ENCODE measurements around the gene TNFAIP8L3.

The TNFAIP8L3 gene

GRCh38 chr15:51117270-51117669, 22.6 kb upstream of the TNFAIP8L3 start:
- H3K4me3 ChIP-seq (ENCODE audit: low read depth, low read length) = no peak overlapping the region
- in situ Hi-C loops (cut with HindIII; ENCODE audit: low sequenced_read_pairs) = no loop called here
- TF ChIP-seq, protein P1, sequence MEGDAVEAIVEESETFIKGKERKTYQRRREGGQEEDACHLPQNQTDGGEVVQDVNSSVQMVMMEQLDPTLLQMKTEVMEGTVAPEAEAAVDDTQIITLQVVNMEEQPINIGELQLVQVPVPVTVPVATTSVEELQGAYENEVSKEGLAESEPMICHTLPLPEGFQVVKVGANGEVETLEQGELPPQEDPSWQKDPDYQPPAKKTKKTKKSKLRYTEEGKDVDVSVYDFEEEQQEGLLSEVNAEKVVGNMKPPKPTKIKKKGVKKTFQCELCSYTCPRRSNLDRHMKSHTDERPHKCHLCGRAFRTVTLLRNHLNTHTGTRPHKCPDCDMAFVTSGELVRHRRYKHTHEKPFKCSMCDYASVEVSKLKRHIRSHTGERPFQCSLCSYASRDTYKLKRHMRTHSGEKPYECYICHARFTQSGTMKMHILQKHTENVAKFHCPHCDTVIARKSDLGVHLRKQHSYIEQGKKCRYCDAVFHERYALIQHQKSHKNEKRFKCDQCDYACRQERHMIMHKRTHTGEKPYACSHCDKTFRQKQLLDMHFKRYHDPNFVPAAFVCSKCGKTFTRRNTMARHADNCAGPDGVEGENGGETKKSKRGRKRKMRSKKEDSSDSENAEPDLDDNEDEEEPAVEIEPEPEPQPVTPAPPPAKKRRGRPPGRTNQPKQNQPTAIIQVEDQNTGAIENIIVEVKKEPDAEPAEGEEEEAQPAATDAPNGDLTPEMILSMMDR (IDR thresholded peaks at IDR 0.05; ENCODE audit: low read depth, low read length, missing control alignments) = no peak
- no peak for DNase-seq (ENCODE audit: low read depth)

- in situ Hi-C loops (cut with HindIII; ENCODE audit: low sequenced_read_pairs) = no loop called here
- TF ChIP-seq, protein P1 (IDR thresholded peaks at IDR 0.05; ENCODE audit: low read depth, low read length, missing control alignments) = no peak
- no peak overlapping the region for H3K4me3 ChIP-seq (ENCODE audit: low read depth, low read length)
- DNase-seq (ENCODE audit: low read depth) = peak; percentile 82
These were observed 19.9 kb upstream of the TNFAIP8L3 start for GRCh38 chr15:51114437-51115119.

DNA sequence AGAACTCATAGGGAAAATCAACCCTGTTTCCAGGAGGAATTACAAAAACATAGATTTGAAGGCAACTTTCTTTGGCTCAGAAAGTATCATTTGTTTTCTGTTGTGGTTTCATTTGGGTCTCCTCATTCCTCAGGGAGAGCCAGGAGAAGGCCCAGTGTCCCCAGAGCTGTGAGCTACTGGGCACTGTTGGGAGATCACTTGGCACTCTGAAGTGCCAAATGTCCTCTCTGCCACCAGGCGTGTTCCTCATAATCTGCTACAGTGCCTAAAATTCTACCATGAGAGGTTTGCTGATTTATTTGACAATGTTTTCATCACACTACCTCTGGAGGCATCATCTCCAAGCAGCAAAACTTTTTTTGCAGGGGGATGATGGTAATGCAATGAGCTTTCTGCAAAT, 17.4 kb upstream of the TNFAIP8L3 start:
- TF ChIP-seq, protein P1 (IDR thresholded peaks at IDR 0.05; ENCODE audit: low read depth, low read length, missing control alignments) = no peak
- H3K4me3 ChIP-seq (ENCODE audit: low read depth, low read length) = no peak overlapping the region
- no peak for DNase-seq (ENCODE audit: low read depth)
- in situ Hi-C loops (cut with HindIII; ENCODE audit: low sequenced_read_pairs) = no loop called here

DNA sequence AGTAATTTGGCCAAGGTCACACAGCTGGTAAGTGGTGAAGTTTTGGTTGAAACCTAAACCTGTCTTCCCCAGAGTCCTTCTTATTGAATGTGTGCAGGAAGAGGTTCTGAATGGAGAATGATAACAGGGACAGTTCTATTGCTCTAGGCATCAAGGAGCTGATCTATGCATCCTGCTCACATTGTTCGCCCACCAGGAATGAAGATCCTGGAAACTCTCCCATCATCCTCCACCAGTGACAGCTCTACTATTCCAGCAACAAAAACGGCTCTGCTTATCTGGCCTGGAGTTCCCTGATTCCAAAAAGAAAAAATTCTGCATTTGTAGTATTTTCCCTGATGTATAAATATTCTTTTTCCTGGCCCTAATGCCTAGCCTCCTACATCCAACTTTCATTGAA, 16.4 kb upstream of the TNFAIP8L3 start:
- in situ Hi-C loops (cut with HindIII; ENCODE audit: low sequenced_read_pairs) = no loop called here
- DNase-seq (ENCODE audit: low read depth) = no peak
- TF ChIP-seq, protein P1 (IDR thresholded peaks at IDR 0.05; ENCODE audit: low read depth, low read length, missing control alignments) = no peak
- H3K4me3 ChIP-seq (ENCODE audit: low read depth, low read length) = no peak overlapping the region

DNA sequence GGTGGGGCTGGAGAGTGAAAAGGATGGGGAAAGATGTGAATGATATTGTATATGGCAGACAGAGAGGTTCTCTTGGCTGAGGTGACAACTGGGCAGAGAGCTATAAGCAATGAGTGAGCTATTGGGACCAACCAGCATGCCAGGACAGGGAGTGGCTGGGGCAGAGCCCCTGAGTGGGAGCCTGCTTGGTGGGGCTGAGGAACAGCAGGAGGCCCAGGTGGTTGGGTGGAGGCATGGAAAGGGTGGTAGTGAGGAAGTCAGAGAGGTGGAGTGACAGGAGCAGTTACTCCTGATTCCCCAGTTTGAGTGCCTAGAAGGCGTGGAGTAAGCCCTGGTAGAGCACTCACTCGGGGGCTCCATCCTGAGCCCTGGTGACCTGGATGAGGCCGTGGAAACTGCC, 15.5 kb upstream of the TNFAIP8L3 start:
- TF ChIP-seq, protein P1 (IDR thresholded peaks at IDR 0.05; ENCODE audit: low read depth, low read length, missing control alignments) = no peak
- in situ Hi-C loops (cut with HindIII; ENCODE audit: low sequenced_read_pairs) = no loop called here
- no peak for DNase-seq (ENCODE audit: low read depth)
- no peak overlapping the region for H3K4me3 ChIP-seq (ENCODE audit: low read depth, low read length)

DNA sequence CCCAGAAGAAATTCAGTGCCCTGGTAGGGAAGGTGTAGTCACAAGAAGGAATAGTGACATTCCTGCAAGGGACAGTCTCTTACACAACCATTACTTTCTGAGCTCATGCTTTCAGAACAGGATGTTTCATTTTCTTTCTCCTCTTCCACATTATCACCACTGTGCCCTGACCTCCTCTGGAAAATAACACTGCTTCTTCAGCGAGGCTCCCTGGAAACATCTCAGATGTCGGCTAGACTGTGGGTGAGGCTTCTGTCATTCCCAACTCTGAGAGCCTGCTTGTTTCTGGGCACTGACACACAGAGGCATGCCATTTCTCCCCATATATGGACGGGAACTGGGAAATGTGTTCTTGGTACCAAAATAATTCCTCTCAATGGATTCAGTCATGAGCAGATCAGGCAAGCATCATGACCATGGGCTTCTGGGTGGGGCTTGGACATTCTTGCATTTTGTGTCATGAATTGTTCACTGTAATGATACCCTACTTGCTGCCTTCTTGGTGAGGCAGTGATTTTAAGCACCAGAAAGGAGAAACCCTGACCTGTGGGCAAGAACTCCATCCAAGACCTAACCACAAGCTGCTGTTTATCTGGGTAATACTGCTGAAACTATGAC, 14.3 kb upstream of the TNFAIP8L3 start:
- in situ Hi-C loops (cut with HindIII; ENCODE audit: low sequenced_read_pairs) = no loop called here
- no peak overlapping the region for H3K4me3 ChIP-seq (ENCODE audit: low read depth, low read length)
- peak; percentile 81 for DNase-seq (ENCODE audit: low read depth)
- TF ChIP-seq, protein P1 (IDR thresholded peaks at IDR 0.05; ENCODE audit: low read depth, low read length, missing control alignments) = no peak
